HepG2 (cell line): ENCODE data around the gene FEV. TPM values are rescaled to one million over a fixed set of nuclear protein-coding genes. Genes with fewer than 3 reads are reported as not detected.

ENCODE experiments used
- AKNA ChIP-seq: sonication (generic); formaldehyde crosslinking; IDR thresholded peaks from 2 replicates; pipeline ENCODE4 v1.4.0; 2020; ENCODE audit warnings: missing genetic modification reagents, borderline replicate concordance
- IRF1 ChIP-seq: sonication (generic); formaldehyde crosslinking; IDR thresholded peaks from 2 replicates; pipeline ENCODE4 v1.4.0; 2020; ENCODE audit warnings: low read depth, mild to moderate bottlenecking, missing genetic modification reagents
- KLF15 ChIP-seq: sonication (generic); formaldehyde crosslinking; IDR thresholded peaks from 2 replicates; pipeline ENCODE4 v1.8.1; 2023; ENCODE audit warnings: borderline replicate concordance, mild to moderate bottlenecking, inconsistent platforms, missing genetic modification reagents, mixed read lengths
- PAF1 ChIP-seq: IDR thresholded peaks from 2 replicates; pipeline ENCODE4 v1.6.1; 2016; ENCODE audit warnings: missing genetic modification reagents, missing compliant biosample characterization
- POLR2AphosphoS5 ChIP-seq: IDR thresholded peaks from 2 replicates; pipeline ENCODE4 v1.6.1; 2012; ENCODE audit warnings: low read depth, low read length
- SPEN ChIP-seq: sonication (generic); formaldehyde crosslinking; IDR thresholded peaks from 2 replicates; pipeline ENCODE4 v1.5.1; 2020; ENCODE audit warnings: low read depth, mild to moderate bottlenecking, missing genetic modification reagents
- TOE1 ChIP-seq: sonication (generic); formaldehyde crosslinking; IDR thresholded peaks from 2 replicates; pipeline ENCODE4 v1.4.0; 2020; ENCODE audit warnings: mild to moderate bottlenecking, missing genetic modification reagents
- ZBTB37 ChIP-seq: sonication (generic); formaldehyde crosslinking; IDR thresholded peaks from 2 replicates; pipeline ENCODE4 v1.4.0; 2020; ENCODE audit warnings: mild to moderate bottlenecking, missing genetic modification reagents
- ZNF329 ChIP-seq: sonication (generic); formaldehyde crosslinking; IDR thresholded peaks from 2 replicates; pipeline ENCODE4 v1.9.0; 2021; ENCODE audit warnings: low read depth, mild to moderate bottlenecking, missing genetic modification reagents
- ZNF550 ChIP-seq: sonication (generic); formaldehyde crosslinking; IDR thresholded peaks from 2 replicates; pipeline ENCODE4 v1.4.0; 2020; ENCODE audit warnings: mild to moderate bottlenecking, missing genetic modification reagents, borderline replicate concordance
- ZNF572 ChIP-seq: sonication (generic); formaldehyde crosslinking; IDR thresholded peaks from 2 replicates; pipeline ENCODE4 v1.5.1; 2020; ENCODE audit warnings: mild to moderate bottlenecking, missing genetic modification reagents
- ZNF644 ChIP-seq: IDR thresholded peaks from 2 replicates; pipeline ENCODE4 v1.6.1; 2016; ENCODE audit warnings: low read depth
- polyA plus RNA-seq, 8 experiments: library from polyadenylated mRNA; depleted of rRNA in 3 of 8; stranded (reverse) in 7 of 8; unstranded in 1 of 8; fragments of >200 nt; fragmentation: Illumina TruSeq in 4 of 8; extraction: Trizol in 4 of 8; gene quantifications; 2 replicates each; pipeline versions ENCODE4 v1.2.1 to v1.2.3, GENCODE V29; 2011 to 2016; ENCODE audit warnings: low read depth in 4 of 8, missing spikeins in 1 of 8, mixed read lengths in 1 of 8; ENCODE audit not compliant: insufficient read depth in 1 of 8
- total RNA-seq, 5 experiments: library from RNA; depleted of rRNA; stranded (reverse); fragments of >200 nt; fragmentation: Illumina TruSeq; extraction: Trizol; gene quantifications; 2 replicates each; pipeline ENCODE4 v1.2.3, GENCODE V29; 2016; ENCODE audit warnings: low read depth in 1 of 5
- TF ChIP-seq, protein P1 (sequence below): sonication (generic); formaldehyde crosslinking; IDR thresholded peaks from 2 replicates; pipeline ENCODE4 v1.4.0; 2020; ENCODE audit warnings: missing genetic modification reagents
- TF ChIP-seq, protein P2 (sequence below): sonication (generic); formaldehyde crosslinking; IDR thresholded peaks from 2 replicates; pipeline ENCODE4 v1.4.0; 2020; ENCODE audit warnings: missing genetic modification reagents

The FEV gene
- total and polyA plus RNA-seq, 2 of the 13 experiments (the other 11 are each of a cell fraction or from before 2014, with no cell fraction given) = not detected

- TF ChIP-seq, protein P1, sequence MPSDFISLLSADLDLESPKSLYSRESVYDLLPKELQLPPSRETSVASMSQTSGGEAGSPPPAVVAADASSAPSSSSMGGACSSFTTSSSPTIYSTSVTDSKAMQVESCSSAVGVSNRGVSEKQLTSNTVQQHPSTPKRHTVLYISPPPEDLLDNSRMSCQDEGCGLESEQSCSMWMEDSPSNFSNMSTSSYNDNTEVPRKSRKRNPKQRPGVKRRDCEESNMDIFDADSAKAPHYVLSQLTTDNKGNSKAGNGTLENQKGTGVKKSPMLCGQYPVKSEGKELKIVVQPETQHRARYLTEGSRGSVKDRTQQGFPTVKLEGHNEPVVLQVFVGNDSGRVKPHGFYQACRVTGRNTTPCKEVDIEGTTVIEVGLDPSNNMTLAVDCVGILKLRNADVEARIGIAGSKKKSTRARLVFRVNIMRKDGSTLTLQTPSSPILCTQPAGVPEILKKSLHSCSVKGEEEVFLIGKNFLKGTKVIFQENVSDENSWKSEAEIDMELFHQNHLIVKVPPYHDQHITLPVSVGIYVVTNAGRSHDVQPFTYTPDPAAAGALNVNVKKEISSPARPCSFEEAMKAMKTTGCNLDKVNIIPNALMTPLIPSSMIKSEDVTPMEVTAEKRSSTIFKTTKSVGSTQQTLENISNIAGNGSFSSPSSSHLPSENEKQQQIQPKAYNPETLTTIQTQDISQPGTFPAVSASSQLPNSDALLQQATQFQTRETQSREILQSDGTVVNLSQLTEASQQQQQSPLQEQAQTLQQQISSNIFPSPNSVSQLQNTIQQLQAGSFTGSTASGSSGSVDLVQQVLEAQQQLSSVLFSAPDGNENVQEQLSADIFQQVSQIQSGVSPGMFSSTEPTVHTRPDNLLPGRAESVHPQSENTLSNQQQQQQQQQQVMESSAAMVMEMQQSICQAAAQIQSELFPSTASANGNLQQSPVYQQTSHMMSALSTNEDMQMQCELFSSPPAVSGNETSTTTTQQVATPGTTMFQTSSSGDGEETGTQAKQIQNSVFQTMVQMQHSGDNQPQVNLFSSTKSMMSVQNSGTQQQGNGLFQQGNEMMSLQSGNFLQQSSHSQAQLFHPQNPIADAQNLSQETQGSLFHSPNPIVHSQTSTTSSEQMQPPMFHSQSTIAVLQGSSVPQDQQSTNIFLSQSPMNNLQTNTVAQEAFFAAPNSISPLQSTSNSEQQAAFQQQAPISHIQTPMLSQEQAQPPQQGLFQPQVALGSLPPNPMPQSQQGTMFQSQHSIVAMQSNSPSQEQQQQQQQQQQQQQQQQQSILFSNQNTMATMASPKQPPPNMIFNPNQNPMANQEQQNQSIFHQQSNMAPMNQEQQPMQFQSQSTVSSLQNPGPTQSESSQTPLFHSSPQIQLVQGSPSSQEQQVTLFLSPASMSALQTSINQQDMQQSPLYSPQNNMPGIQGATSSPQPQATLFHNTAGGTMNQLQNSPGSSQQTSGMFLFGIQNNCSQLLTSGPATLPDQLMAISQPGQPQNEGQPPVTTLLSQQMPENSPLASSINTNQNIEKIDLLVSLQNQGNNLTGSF (CRISPR knock-in tag) = no peak
- TF ChIP-seq POLR2AphosphoS5 (no peak), KLF15 (CRISPR knock-in tag) (no peak), IRF1 (CRISPR knock-in tag) (peak; percentile 54; the same call in 1 of the 2 replicates), ZNF550 (CRISPR knock-in tag) (no peak), SPEN (peak; percentile 32), ZNF572 (CRISPR knock-in tag) (no peak), ZBTB37 (CRISPR knock-in tag) (peak; percentile 73; the same call in 1 of the 2 replicates), TOE1 (no peak), ZNF329 (CRISPR knock-in tag) (no peak), PAF1 (CRISPR knock-in tag) (no peak), ZNF644 (CRISPR knock-in tag) (no peak), AKNA (CRISPR knock-in tag) (no peak)
- TF ChIP-seq, protein P2, sequence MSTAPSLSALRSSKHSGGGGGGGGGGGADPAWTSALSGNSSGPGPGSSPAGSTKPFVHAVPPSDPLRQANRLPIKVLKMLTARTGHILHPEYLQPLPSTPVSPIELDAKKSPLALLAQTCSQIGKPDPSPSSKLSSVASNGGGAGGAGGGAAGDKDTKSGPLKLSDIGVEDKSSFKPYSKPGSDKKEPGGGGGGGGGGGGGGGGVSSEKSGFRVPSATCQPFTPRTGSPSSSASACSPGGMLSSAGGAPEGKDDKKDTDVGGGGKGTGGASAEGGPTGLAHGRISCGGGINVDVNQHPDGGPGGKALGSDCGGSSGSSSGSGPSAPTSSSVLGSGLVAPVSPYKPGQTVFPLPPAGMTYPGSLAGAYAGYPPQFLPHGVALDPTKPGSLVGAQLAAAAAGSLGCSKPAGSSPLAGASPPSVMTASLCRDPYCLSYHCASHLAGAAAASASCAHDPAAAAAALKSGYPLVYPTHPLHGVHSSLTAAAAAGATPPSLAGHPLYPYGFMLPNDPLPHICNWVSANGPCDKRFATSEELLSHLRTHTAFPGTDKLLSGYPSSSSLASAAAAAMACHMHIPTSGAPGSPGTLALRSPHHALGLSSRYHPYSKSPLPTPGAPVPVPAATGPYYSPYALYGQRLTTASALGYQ (CRISPR knock-in tag) = peak; percentile 97
These were observed 16.8 kb upstream of the FEV start (continued) for GRCh38 chr2:219001577-219002394.
